GM12873 (cell line): ENCODE results near the gene WDR87.

Experiments
- TF ChIP-seq, protein P1 (sequence below): IDR thresholded peaks from 2 replicates; pipeline ENCODE4 v1.5.1; 2012; ENCODE audit warnings: low read depth, mild to moderate bottlenecking, moderate library complexity, low read length, control low read depth; ENCODE audit not compliant: insufficient read depth; ENCODE audit errors: missing control alignments

Gene WDR87

DNA sequence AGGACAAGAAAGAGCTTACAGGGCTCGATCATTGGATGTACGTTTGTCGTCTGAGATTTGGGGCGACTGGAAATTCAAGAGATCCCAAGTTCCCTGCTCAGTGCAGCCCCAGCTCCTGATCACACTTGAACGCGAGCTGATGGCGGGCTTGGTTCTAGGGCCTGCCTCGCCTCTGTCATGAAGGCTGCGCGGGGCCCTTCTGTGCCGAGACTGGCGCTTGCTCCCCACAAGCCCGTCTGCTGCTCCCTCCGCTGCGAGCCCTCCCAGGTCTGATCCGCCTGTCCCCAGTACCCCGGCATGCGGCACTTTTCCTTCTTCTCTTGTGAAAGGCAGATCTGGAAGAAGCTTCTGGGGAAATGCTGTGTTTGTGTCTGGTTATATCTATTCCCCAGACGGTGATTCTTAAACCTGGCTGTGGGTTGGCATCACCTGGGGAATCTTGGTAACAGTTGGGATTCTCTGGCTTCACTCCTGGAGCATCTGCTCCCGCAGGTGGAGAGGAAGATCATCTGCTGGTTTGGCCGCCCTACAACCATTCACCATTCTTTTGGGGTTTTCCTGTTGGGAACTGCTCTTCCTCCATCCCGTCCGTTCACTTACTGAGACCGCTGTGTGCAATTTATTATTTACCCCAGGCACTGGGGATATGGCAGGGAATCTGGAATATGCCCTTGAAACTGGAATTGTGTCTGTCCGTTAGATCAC, 44.2 kb upstream of the WDR87 start:
- TF ChIP-seq, protein P1, sequence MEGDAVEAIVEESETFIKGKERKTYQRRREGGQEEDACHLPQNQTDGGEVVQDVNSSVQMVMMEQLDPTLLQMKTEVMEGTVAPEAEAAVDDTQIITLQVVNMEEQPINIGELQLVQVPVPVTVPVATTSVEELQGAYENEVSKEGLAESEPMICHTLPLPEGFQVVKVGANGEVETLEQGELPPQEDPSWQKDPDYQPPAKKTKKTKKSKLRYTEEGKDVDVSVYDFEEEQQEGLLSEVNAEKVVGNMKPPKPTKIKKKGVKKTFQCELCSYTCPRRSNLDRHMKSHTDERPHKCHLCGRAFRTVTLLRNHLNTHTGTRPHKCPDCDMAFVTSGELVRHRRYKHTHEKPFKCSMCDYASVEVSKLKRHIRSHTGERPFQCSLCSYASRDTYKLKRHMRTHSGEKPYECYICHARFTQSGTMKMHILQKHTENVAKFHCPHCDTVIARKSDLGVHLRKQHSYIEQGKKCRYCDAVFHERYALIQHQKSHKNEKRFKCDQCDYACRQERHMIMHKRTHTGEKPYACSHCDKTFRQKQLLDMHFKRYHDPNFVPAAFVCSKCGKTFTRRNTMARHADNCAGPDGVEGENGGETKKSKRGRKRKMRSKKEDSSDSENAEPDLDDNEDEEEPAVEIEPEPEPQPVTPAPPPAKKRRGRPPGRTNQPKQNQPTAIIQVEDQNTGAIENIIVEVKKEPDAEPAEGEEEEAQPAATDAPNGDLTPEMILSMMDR, result no peak

DNA sequence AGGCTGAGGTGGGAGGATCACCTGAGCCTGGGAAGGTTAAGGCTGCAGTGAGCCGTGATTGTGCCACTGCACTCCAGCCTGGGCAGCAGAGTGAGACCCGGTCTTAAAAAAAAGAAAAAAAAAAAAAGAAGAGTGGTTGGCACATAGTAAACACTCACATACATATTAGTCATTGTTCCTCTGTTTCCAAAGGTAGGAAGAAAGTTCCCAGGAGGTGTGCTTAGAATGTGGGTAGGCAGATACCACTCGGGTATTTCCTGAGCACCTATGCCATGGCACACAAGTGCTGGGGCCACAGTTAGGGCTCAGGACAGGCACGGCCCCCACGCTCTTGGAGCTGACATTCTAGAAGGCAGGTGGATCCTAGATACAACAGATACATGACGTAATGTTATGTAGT, 42.0 kb upstream of the WDR87 start:
- TF ChIP-seq, protein P1, result no peak

DNA sequence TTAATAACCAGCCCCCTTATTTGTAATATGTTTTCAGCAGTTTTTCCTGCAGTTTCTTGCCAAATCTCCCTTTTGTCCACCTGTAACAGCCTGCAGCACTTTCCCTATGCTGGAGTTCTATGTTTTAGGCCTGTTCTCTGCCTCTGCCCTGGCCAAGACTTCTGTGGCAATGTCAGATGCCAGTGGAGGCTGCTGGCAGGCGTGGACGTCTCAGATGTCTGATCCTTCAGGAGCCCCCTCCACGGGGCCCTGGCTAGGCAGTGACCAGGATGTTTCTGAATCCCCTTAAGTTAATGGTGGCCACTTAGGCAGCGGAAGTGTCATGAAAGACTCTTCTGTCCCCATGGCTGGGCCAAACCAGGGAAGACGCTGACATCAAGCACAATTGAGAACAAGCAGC, 41.4 kb upstream of the WDR87 start:
- TF ChIP-seq, protein P1, result no peak

DNA sequence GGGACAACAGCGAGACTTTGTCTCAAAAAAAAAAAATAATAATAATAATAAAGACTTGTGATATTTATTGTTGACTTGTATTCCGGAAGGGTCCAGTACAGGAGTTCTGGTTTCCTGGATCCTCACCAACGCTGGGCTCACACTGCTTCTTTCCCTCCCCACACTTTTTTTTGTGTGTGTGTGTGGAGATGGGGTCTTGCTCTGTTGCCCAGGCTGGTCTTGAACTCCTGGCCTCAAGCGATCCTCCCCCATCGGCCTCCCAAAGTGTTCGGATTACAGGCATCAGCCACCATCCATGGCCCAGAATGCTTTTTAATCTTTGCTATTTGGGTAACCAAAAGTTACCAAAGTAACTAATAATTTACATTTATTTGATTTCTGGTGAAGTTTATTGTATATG, 39.7 kb upstream of the WDR87 start:
- TF ChIP-seq, protein P1, result no peak

DNA sequence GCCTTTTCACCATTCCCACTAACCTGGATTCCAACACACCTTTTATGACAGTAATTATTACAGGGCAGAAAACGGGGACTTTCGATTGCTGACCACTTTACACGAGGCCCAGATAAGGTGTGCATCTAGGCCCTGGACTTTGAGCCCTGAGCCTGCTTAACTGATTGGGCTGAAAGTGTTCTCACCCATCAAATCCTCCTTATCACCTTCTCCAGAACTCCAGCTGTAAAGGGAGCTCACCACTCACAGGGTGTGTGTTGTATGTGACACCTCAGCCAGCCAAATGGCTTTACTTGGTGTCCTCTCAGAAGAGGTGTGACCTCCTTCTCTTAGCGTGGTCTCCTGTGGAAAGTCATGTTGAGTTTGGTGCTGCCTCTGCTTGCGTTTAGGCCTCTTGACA, 37.1 kb upstream of the WDR87 start:
- TF ChIP-seq, protein P1, result no peak

DNA sequence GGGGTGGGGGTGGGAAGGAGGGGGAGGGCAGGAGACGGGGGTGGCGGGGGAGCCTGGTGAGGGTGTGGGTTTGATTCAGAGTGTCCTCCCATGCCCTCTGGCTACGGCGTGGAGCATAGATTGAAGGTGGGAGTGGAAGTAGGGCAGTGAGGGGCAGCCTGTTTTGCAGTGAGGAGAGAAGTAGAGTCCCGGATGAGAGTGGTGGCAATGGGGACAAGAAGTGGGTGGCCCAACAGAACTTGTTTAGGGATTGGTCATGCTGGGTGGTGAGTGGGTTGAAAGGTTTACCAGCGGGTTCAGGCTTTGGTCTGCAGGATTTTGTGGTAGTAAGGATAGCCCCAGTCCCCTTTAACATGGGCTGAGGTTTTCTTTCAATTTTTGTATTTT, 36.1 kb upstream of the WDR87 start:
- TF ChIP-seq, protein P1, result no peak

DNA sequence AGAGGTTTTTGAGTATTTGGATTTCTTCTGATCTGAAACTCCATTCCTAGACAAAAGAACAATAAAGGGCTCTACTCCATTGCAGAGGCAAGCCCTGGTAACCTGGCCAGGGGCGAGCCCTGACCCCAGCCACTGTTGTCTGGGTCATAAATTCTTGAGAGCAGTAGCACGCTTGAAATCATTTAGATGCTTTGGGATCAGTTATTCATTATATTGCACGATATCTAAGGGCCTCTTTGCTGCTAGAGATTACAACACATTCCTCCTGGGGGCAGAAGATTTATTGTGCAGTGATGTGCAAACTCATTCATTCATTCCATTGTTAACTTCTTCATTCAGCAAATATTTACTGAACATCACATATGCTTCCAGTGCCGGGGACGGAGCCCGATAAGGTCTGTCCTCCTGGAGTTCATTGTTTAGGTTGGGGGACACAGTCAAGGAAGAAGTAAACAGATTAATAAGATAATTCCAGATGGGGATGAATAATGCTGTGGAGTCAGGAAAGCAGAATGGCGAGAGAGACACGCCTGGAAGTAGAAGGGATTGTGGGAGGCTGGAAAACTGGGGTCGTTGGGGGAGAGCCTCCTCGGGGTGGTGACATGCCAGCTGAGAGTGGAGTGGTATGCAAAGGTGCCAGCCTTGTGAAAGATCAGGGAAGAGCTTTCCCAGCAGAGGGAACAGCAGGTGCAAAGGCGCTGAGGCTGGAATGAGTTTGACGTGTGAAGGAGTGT, 35.6 kb upstream of the WDR87 start:
- TF ChIP-seq, protein P1, result no peak
